ENCODE results near the gene PGA4. TPM values are rescaled to one million over a fixed set of nuclear protein-coding genes. Genes with fewer than 3 reads are reported as not detected.

Gene PGA4
- total and polyA plus RNA-seq, 2 donors (not counting 3 experiments of a cell fraction or from before 2014, with no cell fraction given) = 0.15 TPM; not detected in 1

DNA sequence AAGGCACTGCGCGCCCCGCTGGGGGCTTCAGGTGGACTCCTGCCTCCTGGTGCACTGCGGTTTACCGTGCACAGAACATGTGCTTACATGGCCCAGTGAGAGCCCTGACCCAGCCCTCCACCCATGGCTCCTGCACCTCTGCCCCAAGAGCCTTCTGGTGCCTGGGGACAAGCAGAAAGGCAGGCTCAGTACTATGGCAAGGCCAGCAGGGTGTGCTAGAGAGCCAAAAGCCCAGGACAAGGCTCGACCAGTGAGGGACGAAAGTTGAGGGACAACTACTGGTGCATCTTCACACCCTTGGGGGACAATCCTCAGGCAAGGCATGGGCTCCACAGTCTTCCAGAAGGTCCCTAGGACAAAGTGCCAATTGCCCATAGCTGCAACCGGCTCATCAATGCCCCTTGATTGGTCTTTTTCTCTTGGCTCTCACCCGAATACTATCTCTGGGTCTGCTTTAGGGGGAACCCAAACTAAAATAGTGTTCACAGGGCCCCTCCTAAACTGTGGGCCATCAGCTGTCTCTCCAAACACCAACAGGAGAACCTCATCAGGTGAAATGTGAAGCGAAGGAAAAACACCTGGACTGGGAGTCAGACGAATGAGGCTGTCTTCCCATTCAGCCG is 32.4 kb downstream of the PGA4 start:
- no TSS peak for BruUV-seq (replicated peaks)
- Histone ChIP-seq H3K4me3 (replicated peaks in 1 of 3; ENCODE audit: insufficient read depth in 1 of 3, low read depth in 1 of 3, low read length in 3 of 3) (no peak overlapping the region), H3K27me3 (ENCODE audit: control insufficient read depth in 2 of 2, insufficient read depth in 2 of 2, low read length in 2 of 2) (peaks cover 0 to 1% of the 10 kb centered on the region in 2 experiments), H3K9me1 (replicated peaks; ENCODE audit: control insufficient read depth, extremely low read depth, insufficient read depth, low read length) (no peaks in the 10 kb centered on the region), H3K27ac (ENCODE audit: insufficient read depth, low read depth, low read length) (no peak overlapping the region), H3K4me1 (ENCODE audit: control insufficient read depth, extremely low read depth, insufficient read depth, low read length) (no peaks in the 10 kb centered on the region), H3K9ac (replicated peaks; ENCODE audit: extremely low read depth, insufficient read depth, low read length) (no peak overlapping the region), H3K9me3 (replicated peaks; ENCODE audit: control insufficient read depth, insufficient read depth, low read length) (no peaks in the 10 kb centered on the region), H3K79me2 (ENCODE audit: control insufficient read depth, insufficient read depth, low read length) (no peaks in the 10 kb centered on the region), H3K4me2 (ENCODE audit: insufficient read depth, low read length) (no peak overlapping the region), H4K20me1 (replicated peaks; ENCODE audit: control insufficient read depth, extremely low read depth, insufficient read depth, low read length) (no peaks in the 10 kb centered on the region), H3K36me3 (ENCODE audit: control insufficient read depth in 2 of 2, extremely low read depth in 1 of 2, insufficient read depth in 2 of 2, low read length in 2 of 2) (no peaks in the 10 kb centered on the region), H2AFZ (ENCODE audit: low read depth, low read length) (no peak overlapping the region)
- peak; percentile 87 for FAIRE-seq
- dilution Hi-C loops (cut with MboI; ENCODE audit: extremely low pct_ligation_motif_present, low sequenced_read_pairs) = no loop called here
- ChIA-PET CTCF (interaction anchor here (0.8 to 5.6 kb wide), 11 partner anchors 12 to 262 kb away, joined by 3 to 81 read pairs (median 5); partner anchors contain the start of genes TMEM216 and VWCE), POLR2A (no interaction called here)
- intact Hi-C loops (cut with micrococcal nuclease) = loop anchor here (1.0 to 10.0 kb wide), 4 partner anchors 27 to 131 kb away; partner anchors contain the start of genes DDB1 and TKFC
- DNase-seq (ENCODE audit: low read depth, low spot score) = peak; percentile 61
- TF ChIP-seq, protein P1, sequence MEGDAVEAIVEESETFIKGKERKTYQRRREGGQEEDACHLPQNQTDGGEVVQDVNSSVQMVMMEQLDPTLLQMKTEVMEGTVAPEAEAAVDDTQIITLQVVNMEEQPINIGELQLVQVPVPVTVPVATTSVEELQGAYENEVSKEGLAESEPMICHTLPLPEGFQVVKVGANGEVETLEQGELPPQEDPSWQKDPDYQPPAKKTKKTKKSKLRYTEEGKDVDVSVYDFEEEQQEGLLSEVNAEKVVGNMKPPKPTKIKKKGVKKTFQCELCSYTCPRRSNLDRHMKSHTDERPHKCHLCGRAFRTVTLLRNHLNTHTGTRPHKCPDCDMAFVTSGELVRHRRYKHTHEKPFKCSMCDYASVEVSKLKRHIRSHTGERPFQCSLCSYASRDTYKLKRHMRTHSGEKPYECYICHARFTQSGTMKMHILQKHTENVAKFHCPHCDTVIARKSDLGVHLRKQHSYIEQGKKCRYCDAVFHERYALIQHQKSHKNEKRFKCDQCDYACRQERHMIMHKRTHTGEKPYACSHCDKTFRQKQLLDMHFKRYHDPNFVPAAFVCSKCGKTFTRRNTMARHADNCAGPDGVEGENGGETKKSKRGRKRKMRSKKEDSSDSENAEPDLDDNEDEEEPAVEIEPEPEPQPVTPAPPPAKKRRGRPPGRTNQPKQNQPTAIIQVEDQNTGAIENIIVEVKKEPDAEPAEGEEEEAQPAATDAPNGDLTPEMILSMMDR (IDR thresholded peaks at IDR 0.05; ENCODE audit: extremely low read depth in 1 of 2, insufficient read depth in 1 of 2, low read depth in 1 of 2, low read length in 2 of 2) = peak; percentile 75 to 96
- TF ChIP-seq GATA2 (IDR thresholded peaks at IDR 0.05; ENCODE audit: insufficient read depth, insufficient read length, low read depth, low read length) = no peak

All from endothelial cell of umbilical vein (primary cell).